ENCODE measurements around the gene GSTT2. TPM values are rescaled to one million over a fixed set of nuclear protein-coding genes. Genes with fewer than 3 reads are reported as not detected.
A peak's percentile ranks its signal among the peaks of the same experiment; 100 is the strongest.
"Not testable (repeated sequence)": the region's sequence is repeated elsewhere in the genome, so short reads cannot be mapped to it uniquely, and the experiment has no call there.

The GSTT2 gene
- total RNA-seq, result not detected

- not testable (repeated sequence) for H3K27ac Mint-ChIP-seq, H3K36me3 Mint-ChIP-seq, H3K27me3 Mint-ChIP-seq, H3K4me1 Mint-ChIP-seq, H3K9me3 Mint-ChIP-seq, DNase-seq, H3K4me3 Mint-ChIP-seq
Observed at GRCh38 chr22:23979557-23980240, at the start of gene GSTT2. GSTT2 (plus strand) TSS chr22:23980134.

GRCh38 chr22:23938328-23939016, 41.5 kb upstream of the GSTT2 start:
- no peaks in the 10 kb centered on the region for H3K9me3 Mint-ChIP-seq
- H3K27me3 Mint-ChIP-seq, result no peaks in the 10 kb centered on the region
- no peak for DNase-seq
- H3K36me3 Mint-ChIP-seq, result no peaks in the 10 kb centered on the region
- H3K4me3 Mint-ChIP-seq, result no peak overlapping the region
- H3K27ac Mint-ChIP-seq, result no peak overlapping the region
- no peaks in the 10 kb centered on the region for H3K4me1 Mint-ChIP-seq

- Mint-ChIP-seq H3K4me3 (no peak overlapping the region), H3K9me3 (no peaks in the 10 kb centered on the region), H3K36me3 (no peaks in the 10 kb centered on the region), H3K27ac (no peak overlapping the region), H3K27me3 (no peaks in the 10 kb centered on the region), H3K4me1 (no peaks in the 10 kb centered on the region)
- no peak for DNase-seq
Observed at GRCh38 chr22:23939017-23939357, 40.9 kb upstream of the GSTT2 start.

- not testable (repeated sequence) for DNase-seq, H3K4me3 Mint-ChIP-seq, H3K27me3 Mint-ChIP-seq, H3K36me3 Mint-ChIP-seq, H3K27ac Mint-ChIP-seq, H3K9me3 Mint-ChIP-seq, H3K4me1 Mint-ChIP-seq
Observed at GRCh38 chr22:23940166-23940565, 39.8 kb upstream of the GSTT2 start.

- H3K4me3 Mint-ChIP-seq, H3K36me3 Mint-ChIP-seq, DNase-seq, H3K9me3 Mint-ChIP-seq, H3K27me3 Mint-ChIP-seq, H3K4me1 Mint-ChIP-seq, H3K27ac Mint-ChIP-seq: not testable (repeated sequence)
Observed at GRCh38 chr22:23947391-23947790, 32.5 kb upstream of the GSTT2 start.

GRCh38 chr22:23949764-23950163, 30.2 kb upstream of the GSTT2 start:
- H3K36me3 Mint-ChIP-seq, H3K9me3 Mint-ChIP-seq, DNase-seq, H3K27me3 Mint-ChIP-seq, H3K4me3 Mint-ChIP-seq, H3K27ac Mint-ChIP-seq, H3K4me1 Mint-ChIP-seq: not testable (repeated sequence)

DNA sequence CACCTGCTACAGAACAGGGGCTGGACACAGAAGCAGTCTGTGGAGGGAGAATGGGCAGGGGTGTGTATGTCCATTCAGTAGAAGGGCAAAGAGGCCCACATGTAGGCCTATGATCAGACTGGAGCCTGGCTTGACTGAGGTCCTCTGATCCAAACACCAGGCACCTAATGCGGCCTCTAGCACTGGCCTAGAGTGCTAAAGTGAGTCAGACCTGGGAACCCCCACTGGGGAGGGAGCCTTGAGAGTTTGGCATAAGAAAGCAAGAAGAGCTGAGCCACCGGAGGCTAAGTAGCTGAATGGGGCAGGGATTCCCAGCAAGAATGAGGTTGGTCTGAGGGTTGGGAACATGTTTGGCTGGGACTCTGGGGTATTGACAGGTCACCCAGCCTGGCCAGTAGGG, 28.6 kb upstream of the GSTT2 start:
- H3K36me3 Mint-ChIP-seq, H3K4me1 Mint-ChIP-seq, DNase-seq, H3K4me3 Mint-ChIP-seq, H3K27me3 Mint-ChIP-seq, H3K27ac Mint-ChIP-seq, H3K9me3 Mint-ChIP-seq: not testable (repeated sequence)

- H3K36me3 Mint-ChIP-seq, H3K9me3 Mint-ChIP-seq, DNase-seq, H3K27ac Mint-ChIP-seq, H3K4me3 Mint-ChIP-seq, H3K4me1 Mint-ChIP-seq, H3K27me3 Mint-ChIP-seq: not testable (repeated sequence)
Observed at GRCh38 chr22:23952794-23953405, 27.0 kb upstream of the GSTT2 start.

DNA sequence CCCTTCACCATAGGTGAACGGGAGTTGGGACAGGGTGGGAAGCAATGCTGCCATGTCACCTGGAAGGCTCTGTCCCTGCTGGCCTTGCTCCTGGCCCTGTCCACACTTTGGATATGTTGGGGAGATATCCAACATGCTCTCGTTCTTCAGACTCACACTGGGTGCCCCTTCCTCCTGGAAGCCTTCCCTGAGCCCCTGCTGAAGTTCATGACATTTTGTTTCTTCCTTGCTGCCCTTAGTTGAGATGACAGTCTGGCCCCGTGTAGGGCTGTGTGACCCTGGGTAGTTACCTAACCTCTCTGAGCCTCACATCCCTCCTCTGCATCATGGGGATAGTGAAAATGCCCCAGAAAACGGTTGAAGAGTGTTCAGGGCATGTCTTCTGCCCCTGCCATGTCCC, 26.4 kb upstream of the GSTT2 start:
- not testable (repeated sequence) for H3K4me3 Mint-ChIP-seq, H3K4me1 Mint-ChIP-seq, H3K27ac Mint-ChIP-seq, H3K27me3 Mint-ChIP-seq, H3K9me3 Mint-ChIP-seq, H3K36me3 Mint-ChIP-seq, DNase-seq

DNA sequence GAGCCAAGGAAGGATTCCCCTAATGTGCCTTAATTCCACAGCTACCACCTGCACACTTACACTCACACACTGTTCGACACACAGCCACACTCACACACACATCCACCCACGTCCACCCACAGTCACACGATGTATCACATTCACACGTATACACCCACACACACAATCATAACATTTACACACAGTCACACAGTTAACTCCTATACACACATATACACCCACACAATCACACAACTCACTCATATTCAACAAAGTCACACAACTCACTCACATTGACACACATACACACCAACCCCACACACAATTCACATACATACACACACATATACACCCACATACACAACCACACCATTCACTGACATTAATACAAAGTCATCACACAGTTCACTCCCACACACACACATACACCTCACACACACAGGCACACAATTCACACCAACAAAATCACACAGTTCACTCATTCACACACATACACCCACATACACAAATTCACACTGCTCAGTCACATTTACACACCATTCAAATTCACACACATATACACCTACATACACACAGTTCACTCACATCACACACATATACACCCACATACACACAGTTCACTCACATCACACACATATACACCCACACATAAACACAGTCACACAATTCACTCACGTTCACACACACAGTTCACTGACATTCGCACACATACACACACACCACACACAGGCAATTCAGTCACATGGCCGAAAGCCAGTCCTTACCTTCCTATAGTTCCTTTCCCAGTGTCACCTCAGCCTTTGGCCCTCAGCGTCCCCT, 25.5 kb upstream of the GSTT2 start:
- H3K36me3 Mint-ChIP-seq, H3K27me3 Mint-ChIP-seq, DNase-seq, H3K9me3 Mint-ChIP-seq, H3K4me1 Mint-ChIP-seq, H3K4me3 Mint-ChIP-seq, H3K27ac Mint-ChIP-seq: not testable (repeated sequence)

- H3K36me3 Mint-ChIP-seq, H3K4me3 Mint-ChIP-seq, H3K4me1 Mint-ChIP-seq, DNase-seq, H3K27me3 Mint-ChIP-seq, H3K27ac Mint-ChIP-seq, H3K9me3 Mint-ChIP-seq: not testable (repeated sequence)
Observed at GRCh38 chr22:23954991-23955305, 25.0 kb upstream of the GSTT2 start.

- H3K4me1 Mint-ChIP-seq, H3K9me3 Mint-ChIP-seq, H3K27me3 Mint-ChIP-seq, H3K4me3 Mint-ChIP-seq, DNase-seq, H3K36me3 Mint-ChIP-seq, H3K27ac Mint-ChIP-seq: not testable (repeated sequence)
Observed at GRCh38 chr22:23955886-23956285, 24.0 kb upstream of the GSTT2 start.

DNA sequence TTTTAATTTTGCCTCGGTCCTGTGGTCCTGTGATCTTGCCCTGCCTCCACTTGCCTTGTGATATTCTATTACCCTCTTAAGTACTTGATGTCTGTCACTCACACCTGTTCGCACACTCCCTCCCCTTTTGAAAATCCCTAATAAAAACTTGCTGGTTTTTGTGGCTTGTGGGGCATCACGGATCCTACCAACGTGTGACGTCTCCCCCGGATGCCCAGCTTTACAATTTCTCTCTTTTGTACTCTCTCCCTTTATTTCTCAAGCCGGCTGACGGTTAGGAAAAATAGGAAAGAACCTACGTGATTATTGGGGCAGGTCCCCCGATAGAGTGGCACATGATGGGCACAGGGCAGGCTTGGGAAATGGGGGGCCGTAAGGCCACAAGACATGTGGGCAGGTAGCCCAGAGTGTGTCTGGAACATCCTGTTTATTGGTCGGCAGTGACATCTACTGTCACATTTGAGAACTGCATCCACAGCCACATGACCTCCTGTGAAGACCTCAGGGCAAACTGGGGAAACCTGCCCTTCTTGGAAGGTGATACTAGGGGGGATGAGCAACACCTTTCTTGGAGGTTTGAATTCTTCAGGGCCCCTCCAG, 23.5 kb upstream of the GSTT2 start:
- H3K4me1 Mint-ChIP-seq, H3K27me3 Mint-ChIP-seq, H3K9me3 Mint-ChIP-seq, H3K36me3 Mint-ChIP-seq, H3K4me3 Mint-ChIP-seq: not testable (repeated sequence)
- H3K27ac Mint-ChIP-seq, result peak overlapping the region; percentile 50
- peak; percentile 74 for DNase-seq

DNA sequence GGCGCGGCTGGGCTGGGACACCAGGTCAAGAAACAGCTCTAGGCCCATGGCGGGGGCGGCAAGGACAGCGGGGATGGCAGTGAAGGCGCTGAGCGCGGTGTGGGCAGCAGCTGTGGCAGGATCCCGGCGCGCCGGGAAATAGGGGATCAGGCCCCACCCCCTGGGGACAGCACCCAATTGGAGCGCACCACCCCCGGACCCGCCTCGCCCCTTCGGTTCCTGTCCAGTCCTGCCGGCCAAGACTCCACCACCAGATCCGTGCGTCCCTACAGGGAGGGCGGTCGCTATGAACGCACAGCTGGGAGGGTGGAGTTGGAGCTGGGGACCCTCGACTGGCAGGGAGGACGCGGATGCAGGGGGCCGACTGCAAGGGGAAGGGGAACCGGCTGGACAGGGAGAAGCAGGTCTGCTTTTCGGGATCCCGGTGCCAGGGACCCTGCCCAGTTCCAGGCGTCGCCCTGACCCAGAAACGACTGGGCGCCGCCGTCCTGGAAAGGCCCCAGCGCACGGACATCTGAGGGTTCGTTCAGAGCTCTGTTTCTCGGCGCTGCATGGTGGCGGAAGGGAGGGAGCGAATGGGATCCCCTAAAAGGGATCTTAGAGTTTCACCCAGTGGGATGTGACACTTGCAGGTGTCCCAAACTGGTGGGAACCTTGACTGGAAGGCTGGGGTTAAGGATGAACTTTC, 18.7 kb upstream of the GSTT2 start, which contains the start of gene GSTT2B:
GSTT2B (minus strand) TSS at position 112 of the 688 bp plus-strand sequence; CDS start at position 48, 64 bp downstream.
- not testable (repeated sequence) for H3K9me3 Mint-ChIP-seq, H3K36me3 Mint-ChIP-seq, H3K4me3 Mint-ChIP-seq

DNA sequence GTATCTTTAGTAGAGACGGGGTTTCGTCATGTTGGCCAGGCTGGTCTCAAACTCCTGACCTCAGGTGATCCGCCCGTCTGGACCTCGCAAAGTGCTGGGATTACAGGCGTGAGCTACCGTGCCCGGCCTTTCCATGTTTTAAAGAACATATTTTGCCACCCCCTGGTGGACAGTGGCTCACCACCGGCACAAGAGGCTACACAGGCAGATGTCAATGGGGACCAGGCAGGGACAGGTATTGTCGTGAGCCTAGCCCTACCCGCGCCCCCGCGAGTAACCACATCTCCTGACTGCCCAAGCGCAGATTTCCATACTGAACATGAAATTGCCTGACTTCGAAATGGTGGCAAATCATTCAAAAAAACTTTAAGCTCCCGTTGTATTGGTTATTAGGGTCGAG, 13.8 kb upstream of the GSTT2 start:
- H3K27me3 Mint-ChIP-seq, H3K4me1 Mint-ChIP-seq, H3K27ac Mint-ChIP-seq, DNase-seq, H3K9me3 Mint-ChIP-seq, H3K4me3 Mint-ChIP-seq: not testable (repeated sequence)
- peaks cover 12% of the 10 kb centered on the region for H3K36me3 Mint-ChIP-seq

More for the DNA sequence above, 18.7 kb upstream of the GSTT2 start, which contains the start of gene GSTT2B:
- DNase-seq, H3K27ac Mint-ChIP-seq, H3K27me3 Mint-ChIP-seq, H3K4me1 Mint-ChIP-seq: not testable (repeated sequence)
